ENCODE measurements around the gene KNL1.

KNL1 gene

DNA sequence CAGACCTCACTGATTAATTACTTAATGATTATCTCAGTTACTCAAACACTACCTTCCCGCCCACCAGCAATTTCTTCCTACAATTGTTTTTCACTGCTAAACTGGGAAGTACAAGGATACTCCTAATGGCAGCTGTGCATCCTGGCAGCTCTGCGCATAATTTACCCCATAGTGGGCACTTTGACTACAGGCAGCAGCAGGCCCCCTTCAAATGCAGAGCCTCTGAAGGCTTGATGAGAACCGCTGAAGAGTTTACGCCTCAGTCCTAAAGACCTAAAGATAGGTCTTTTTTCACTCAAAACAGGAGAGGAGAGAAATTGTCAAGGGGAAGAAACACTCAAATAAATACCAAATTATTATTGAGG is 39.9 kb upstream of the KNL1 start:
- no peak for TF ChIP-seq ZNF174 (tag by site-specific recombination; IDR thresholded peaks at IDR 0.05)
- no peak for TF ChIP-seq HOXC10 (CRISPR knock-in tag; IDR thresholded peaks at IDR 0.05)
- TF ChIP-seq, protein P1, sequence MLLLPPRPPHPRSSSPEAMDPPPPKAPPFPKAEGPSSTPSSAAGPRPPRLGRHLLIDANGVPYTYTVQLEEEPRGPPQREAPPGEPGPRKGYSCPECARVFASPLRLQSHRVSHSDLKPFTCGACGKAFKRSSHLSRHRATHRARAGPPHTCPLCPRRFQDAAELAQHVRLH (tag by site-specific recombination; IDR thresholded peaks at IDR 0.05), result no peak
- TF ChIP-seq BCL11A (tag by site-specific recombination; IDR thresholded peaks at IDR 0.05; ENCODE audit: low read depth), result no peak
- no peak for TF ChIP-seq EGR2 (tag by site-specific recombination; IDR thresholded peaks at IDR 0.05; ENCODE audit: low read depth)
- no peak for TF ChIP-seq ZFP37 (tag by site-specific recombination; IDR thresholded peaks at IDR 0.05)
- TF ChIP-seq, protein P2, sequence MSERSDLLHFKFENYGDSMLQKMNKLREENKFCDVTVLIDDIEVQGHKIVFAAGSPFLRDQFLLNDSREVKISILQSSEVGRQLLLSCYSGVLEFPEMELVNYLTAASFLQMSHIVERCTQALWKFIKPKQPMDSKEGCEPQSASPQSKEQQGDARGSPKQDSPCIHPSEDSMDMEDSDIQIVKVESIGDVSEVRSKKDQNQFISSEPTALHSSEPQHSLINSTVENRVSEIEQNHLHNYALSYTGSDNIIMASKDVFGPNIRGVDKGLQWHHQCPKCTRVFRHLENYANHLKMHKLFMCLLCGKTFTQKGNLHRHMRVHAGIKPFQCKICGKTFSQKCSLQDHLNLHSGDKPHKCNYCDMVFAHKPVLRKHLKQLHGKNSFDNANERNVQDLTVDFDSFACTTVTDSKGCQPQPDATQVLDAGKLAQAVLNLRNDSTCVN (tag by site-specific recombination; optimal IDR thresholded peaks at IDR 0.05), result no peak
- no peak for TF ChIP-seq ZNF792 (tag by site-specific recombination; IDR thresholded peaks at IDR 0.05)
- TF ChIP-seq, protein P3, sequence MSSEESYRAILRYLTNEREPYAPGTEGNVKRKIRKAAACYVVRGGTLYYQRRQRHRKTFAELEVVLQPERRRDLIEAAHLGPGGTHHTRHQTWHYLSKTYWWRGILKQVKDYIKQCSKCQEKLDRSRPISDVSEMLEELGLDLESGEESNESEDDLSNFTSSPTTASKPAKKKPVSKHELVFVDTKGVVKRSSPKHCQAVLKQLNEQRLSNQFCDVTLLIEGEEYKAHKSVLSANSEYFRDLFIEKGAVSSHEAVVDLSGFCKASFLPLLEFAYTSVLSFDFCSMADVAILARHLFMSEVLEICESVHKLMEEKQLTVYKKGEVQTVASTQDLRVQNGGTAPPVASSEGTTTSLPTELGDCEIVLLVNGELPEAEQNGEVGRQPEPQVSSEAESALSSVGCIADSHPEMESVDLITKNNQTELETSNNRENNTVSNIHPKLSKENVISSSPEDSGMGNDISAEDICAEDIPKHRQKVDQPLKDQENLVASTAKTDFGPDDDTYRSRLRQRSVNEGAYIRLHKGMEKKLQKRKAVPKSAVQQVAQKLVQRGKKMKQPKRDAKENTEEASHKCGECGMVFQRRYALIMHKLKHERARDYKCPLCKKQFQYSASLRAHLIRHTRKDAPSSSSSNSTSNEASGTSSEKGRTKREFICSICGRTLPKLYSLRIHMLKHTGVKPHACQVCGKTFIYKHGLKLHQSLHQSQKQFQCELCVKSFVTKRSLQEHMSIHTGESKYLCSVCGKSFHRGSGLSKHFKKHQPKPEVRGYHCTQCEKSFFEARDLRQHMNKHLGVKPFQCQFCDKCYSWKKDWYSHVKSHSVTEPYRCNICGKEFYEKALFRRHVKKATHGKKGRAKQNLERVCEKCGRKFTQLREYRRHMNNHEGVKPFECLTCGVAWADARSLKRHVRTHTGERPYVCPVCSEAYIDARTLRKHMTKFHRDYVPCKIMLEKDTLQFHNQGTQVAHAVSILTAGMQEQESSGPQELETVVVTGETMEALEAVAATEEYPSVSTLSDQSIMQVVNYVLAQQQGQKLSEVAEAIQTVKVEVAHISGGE (tag by site-specific recombination; conservative IDR thresholded peaks at IDR 0.05; ENCODE audit: low read depth), result no peak
- no peak for TF ChIP-seq ZBTB21 (tag by site-specific recombination; IDR thresholded peaks at IDR 0.05)
- no peak for TF ChIP-seq ZNF664 (tag by site-specific recombination; IDR thresholded peaks at IDR 0.05)
- no peak for TF ChIP-seq ZNF292 (tag by site-specific recombination; IDR thresholded peaks at IDR 0.05; ENCODE audit: borderline replicate concordance, low read depth)
- TF ChIP-seq KLF9 (tag by site-specific recombination; IDR thresholded peaks at IDR 0.05; ENCODE audit: low read depth), result no peak
- peaks cover 0 to 65% of the 10 kb centered on the region in 2 experiments; a peak in 2 of 3 replicates for H3K36me3 ChIP-seq (ENCODE audit: control insufficient read depth in 2 of 2, insufficient read depth in 1 of 2, low read length in 2 of 2)
- CTCF ChIA-PET, result no interaction called here
- no peak overlapping the region for H3K4me3 ChIP-seq (ENCODE audit: low read depth, low read length)
- no peaks in the 10 kb centered on the region for H3K9me3 ChIP-seq (ENCODE audit: control insufficient read depth, insufficient read depth, low read depth, low read length)
- no peak overlapping the region for H3K27ac ChIP-seq (ENCODE audit: extremely low read depth, low read depth, low read length)
- H3K4me1 ChIP-seq (ENCODE audit: control insufficient read depth, insufficient read depth, low read length), result no peaks in the 10 kb centered on the region
- POLR2A ChIA-PET, result no interaction called here

DNA sequence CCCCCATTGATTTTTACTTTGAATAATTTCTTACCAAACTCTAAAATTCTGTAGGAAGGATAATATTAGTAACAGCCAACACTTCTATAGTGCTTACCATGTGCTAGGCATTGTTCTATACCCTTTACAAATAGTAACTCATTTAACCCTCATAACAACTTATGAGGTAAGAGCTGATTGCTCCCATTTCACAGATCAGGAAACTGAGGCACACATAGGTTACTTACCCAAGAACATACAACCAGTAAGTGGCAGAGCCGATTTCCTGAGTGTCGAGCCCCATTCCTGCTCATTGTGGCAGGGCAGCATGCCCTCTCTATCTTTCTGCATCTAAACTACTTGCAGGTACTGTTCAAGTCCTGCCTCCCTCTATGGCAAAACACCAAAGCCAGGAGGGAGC is 38.2 kb upstream of the KNL1 start:
- H3K4me1 ChIP-seq (ENCODE audit: control insufficient read depth, insufficient read depth, low read length), result no peaks in the 10 kb centered on the region
- no peaks in the 10 kb centered on the region for H3K9me3 ChIP-seq (ENCODE audit: control insufficient read depth, insufficient read depth, low read depth, low read length)
- ChIA-PET POLR2A (no interaction called here), CTCF (interaction anchor here (0.6 kb wide), 1 partner anchor 53 kb away, joined by 5 read pairs; no protein-coding TSS in a partner anchor)
- no peak overlapping the region for H3K27ac ChIP-seq (ENCODE audit: extremely low read depth, low read depth, low read length)
- no peak overlapping the region for H3K4me3 ChIP-seq (ENCODE audit: low read depth, low read length)
- H3K36me3 ChIP-seq (ENCODE audit: control insufficient read depth in 2 of 2, insufficient read depth in 1 of 2, low read length in 2 of 2), result peaks cover 0 to 55% of the 10 kb centered on the region in 2 experiments; a peak in 2 of 3 replicates
- no peak for TF ChIP-seq ZNF792 (tag by site-specific recombination; IDR thresholded peaks at IDR 0.05)
- 0 out of 2 replicates have a peak, but pooled peaks have one; percentile 8 for TF ChIP-seq ZNF664 (tag by site-specific recombination; IDR thresholded peaks at IDR 0.05)
- TF ChIP-seq ZNF549 (tag by site-specific recombination; IDR thresholded peaks at IDR 0.05), result no peak

DNA sequence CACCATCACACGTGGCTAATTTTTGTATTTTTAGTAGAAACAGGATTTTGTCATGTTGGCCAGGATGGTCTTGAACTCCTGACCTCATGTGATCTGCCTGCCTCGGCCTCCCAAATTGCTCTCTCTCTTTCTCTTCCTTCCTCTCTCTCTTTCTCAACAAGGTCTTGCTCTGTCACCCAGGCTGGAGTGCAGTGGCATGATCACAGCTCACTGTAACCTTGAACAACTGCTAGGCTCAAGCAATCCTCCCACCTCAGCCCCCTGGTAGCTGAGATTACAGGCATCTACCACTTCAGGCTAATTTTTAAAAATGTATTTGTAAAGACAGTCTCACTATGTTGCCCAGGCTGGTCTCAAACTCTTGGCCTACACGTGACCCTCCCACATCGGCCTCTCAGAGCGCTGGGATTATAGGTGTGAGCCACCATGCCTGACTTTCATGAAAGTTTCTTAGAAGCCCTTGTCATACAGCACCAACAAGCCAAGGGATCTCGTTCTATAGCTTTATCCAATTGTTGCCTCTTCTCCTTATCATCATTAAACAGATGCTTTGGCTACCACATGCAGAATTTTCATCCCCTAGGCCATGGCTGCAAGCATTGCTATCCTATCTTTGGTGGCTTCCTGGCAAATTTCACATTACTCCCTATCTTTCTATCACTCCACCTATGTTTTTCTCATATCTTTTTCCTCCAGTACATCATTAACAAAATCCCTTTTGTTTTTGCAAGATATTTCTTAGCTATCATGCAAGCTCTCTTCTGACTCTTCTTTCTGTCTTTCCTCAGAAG is 34.9 kb upstream of the KNL1 start:
- POLR2A ChIA-PET, result no interaction called here
- no peak overlapping the region for H3K4me3 ChIP-seq (ENCODE audit: low read depth, low read length)

More for the DNA sequence above, 34.9 kb upstream of the KNL1 start:
- Histone ChIP-seq H3K27ac (ENCODE audit: extremely low read depth, low read depth, low read length) (no peak overlapping the region), H3K4me1 (ENCODE audit: control insufficient read depth, insufficient read depth, low read length) (no peaks in the 10 kb centered on the region), H3K36me3 (ENCODE audit: control insufficient read depth in 2 of 2, insufficient read depth in 1 of 2, low read length in 2 of 2) (peaks cover 0 to 48% of the 10 kb centered on the region in 2 experiments; a peak in 1 of 3 replicates), H3K9me3 (ENCODE audit: control insufficient read depth, insufficient read depth, low read depth, low read length) (no peaks in the 10 kb centered on the region)
- TF ChIP-seq, protein P4, sequence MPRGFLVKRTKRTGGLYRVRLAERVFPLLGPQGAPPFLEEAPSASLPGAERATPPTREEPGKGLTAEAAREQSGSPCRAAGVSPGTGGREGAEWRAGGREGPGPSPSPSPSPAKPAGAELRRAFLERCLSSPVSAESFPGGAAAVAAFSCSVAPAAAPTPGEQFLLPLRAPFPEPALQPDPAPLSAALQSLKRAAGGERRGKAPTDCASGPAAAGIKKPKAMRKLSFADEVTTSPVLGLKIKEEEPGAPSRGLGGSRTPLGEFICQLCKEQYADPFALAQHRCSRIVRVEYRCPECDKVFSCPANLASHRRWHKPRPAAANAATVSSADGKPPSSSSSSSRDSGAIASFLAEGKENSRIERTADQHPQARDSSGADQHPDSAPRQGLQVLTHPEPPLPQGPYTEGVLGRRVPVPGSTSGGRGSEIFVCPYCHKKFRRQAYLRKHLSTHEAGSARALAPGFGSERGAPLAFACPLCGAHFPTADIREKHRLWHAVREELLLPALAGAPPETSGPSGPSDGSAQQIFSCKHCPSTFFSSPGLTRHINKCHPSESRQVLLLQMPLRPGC (tag by site-specific recombination; IDR thresholded peaks at IDR 0.05), result no peak
- TF ChIP-seq RBAK (tag by site-specific recombination; IDR thresholded peaks at IDR 0.05) (no peak), ZNF112 (tag by site-specific recombination; IDR thresholded peaks at IDR 0.05) (no peak), ZNF629 (tag by site-specific recombination; IDR thresholded peaks at IDR 0.05) (no peak), ZNF239 (tag by site-specific recombination; IDR thresholded peaks at IDR 0.05) (no peak), ZNF2 (tag by site-specific recombination; IDR thresholded peaks at IDR 0.05) (no peak), ZNF510 (tag by site-specific recombination; IDR thresholded peaks at IDR 0.05; ENCODE audit: insufficient replicate concordance) (no peak), ZNF785 (tag by site-specific recombination; IDR thresholded peaks at IDR 0.05) (no peak), ZFP3 (tag by site-specific recombination; IDR thresholded peaks at IDR 0.05; ENCODE audit: low read depth) (no peak)
- CTCF ChIA-PET, result interaction anchor here (0.6 kb wide), 1 partner anchor 276 kb away, joined by 4 read pairs; no protein-coding TSS in a partner anchor

Data from HEK293 (cell line).